HG03354 (cell line): ENCODE measurements around the gene KCTD6.
A peak's percentile ranks its signal among the peaks of the same experiment; 100 is the strongest.

ENCODE experiments used
- ATAC-seq: cut with Tn5 transposase; IDR thresholded peaks from one replicate; pipeline ENCODE4 v1.9.1; 2021; ENCODE audit warnings: mild to moderate bottlenecking; ENCODE audit not compliant: unreplicated experiment, poor library complexity, severe bottlenecking

The KCTD6 gene

GRCh38 chr3:58491506-58492402 is at the start of gene KCTD6:
Gene KCTD6, plus strand, starts transcription at chr3:58492096. Its CDS starts 6,660 bp downstream, at chr3:58498756.
- ATAC-seq = peak; percentile 94

GRCh38 chr3:58452176-58452575 is 39.7 kb upstream of the KCTD6 start:
- ATAC-seq = no peak

GRCh38 chr3:58459160-58459559 is 32.7 kb upstream of the KCTD6 start:
- ATAC-seq = no peak

- ATAC-seq = no peak
Measured at GRCh38 chr3:58462829-58463180, 29.1 kb upstream of the KCTD6 start.

- peak; percentile 92 for ATAC-seq
Measured at GRCh38 chr3:58463181-58463941, 28.5 kb upstream of the KCTD6 start.

GRCh38 chr3:58463942-58464271 is 28.0 kb upstream of the KCTD6 start:
- ATAC-seq = no peak

GRCh38 chr3:58464866-58465265 is 27.0 kb upstream of the KCTD6 start:
- ATAC-seq = no peak

- no peak for ATAC-seq
Measured at GRCh38 chr3:58466899-58467563, 24.9 kb upstream of the KCTD6 start.

GRCh38 chr3:58469096-58469495 is 22.8 kb upstream of the KCTD6 start:
- no peak for ATAC-seq

- ATAC-seq = no peak
Measured at GRCh38 chr3:58470363-58471024, 21.4 kb upstream of the KCTD6 start.

GRCh38 chr3:58471025-58471887 is 20.6 kb upstream of the KCTD6 start:
- ATAC-seq = no peak

- ATAC-seq = no peak
Measured at GRCh38 chr3:58473275-58473674, 18.6 kb upstream of the KCTD6 start.

- ATAC-seq = no peak
Measured at GRCh38 chr3:58474348-58474911, 17.5 kb upstream of the KCTD6 start.

- no peak for ATAC-seq
Measured at GRCh38 chr3:58474967-58475578, 16.8 kb upstream of the KCTD6 start.

GRCh38 chr3:58478781-58479180 is 13.1 kb upstream of the KCTD6 start:
- ATAC-seq = no peak

- ATAC-seq = no peak
Measured at GRCh38 chr3:58480309-58480708, 11.6 kb upstream of the KCTD6 start.

GRCh38 chr3:58482917-58483636 is 8.8 kb upstream of the KCTD6 start:
- ATAC-seq = no peak
